ENCODE measurements around the gene SLIT1.

SLIT1 gene

DNA sequence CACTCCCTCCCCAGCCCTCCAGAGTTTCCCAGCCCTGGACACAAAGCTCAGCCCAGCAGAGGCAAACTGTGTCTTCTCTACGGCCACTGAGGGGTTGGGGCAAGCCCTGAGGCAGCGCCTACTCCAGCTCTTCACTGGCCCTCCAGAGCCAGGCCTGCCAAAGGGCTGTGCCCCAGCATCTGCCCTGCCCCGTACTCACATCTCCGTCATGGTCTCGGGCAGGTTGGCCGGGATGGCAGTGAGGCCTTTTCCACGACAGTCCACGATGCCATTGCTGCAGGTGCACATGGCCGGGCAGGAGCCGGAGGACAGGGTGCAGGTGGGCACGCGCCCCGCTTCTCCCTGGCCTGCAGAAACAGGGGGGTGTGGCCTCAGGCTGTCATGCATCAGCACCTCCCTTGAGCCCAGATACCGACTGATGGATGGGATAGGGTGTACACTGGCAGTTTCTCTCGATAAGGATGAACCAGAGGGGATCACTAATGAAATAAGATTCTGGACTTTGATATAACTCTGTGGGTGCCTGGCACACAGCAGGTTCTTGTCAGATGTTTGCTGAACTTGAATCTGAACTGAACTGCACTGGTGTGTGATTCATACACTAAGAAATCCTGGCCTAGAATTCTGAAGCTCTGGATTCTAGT is 125.2 kb downstream of the SLIT1 start:
- no peak for DNase-seq

DNA sequence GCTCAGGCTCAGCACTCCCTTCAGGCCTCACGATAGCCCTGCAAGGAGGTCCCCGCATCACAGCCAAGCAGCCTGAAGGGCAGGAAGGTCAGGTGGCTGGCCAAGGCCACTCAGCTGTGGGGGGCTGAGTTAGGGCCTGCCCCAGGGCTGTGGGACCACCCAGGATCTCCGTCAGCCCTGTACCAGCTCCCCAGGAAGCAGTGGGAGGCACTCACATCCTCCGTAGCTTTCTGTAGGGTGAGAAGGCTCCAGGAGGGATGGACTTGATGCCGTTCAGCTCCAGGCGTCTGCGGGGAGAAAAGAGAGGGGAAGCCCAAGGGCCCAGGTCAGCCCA is 125.9 kb downstream of the SLIT1 start:
- DNase-seq: no peak

DNA sequence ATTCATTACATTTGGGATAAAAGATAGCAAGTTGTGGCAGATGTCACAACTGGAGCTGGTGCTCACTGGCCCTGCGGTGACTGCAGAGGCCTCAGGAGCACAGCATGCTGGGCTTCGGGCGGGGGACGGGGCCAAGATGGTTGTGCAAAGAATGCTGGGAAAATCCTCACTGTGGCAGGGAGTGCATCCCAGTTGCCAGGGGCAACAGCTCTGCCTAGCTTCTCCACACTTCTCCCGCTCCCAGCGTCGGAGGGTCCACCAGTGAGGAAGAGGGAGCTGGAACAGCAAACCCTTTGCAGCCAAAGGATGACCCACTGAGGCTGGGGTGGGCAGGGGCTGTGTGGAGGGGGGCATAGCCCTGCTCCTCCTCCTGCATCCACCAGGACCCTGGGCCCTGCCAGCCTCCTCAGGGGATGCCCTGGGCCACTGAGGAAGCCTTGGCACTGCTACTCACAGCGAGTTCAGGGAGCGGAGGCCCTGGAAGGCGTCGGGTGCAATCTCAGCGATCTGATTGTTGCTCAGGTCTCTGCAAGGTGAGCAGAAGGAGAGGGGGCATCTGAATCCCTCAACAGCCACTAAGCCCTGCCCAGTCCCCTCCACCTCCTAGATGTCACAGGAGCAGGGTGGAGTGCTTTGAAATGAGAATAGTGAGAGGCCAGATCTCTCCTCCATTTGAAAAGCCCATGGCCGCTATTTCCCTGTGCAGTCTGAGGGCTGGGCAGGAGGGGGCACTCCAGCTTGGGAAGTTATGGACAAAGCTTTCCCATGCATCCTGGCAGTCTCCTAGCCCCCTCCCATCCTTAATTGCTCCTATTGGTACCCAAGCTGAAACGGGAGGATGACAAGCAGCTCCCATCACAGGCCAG is 126.5 kb downstream of the SLIT1 start:
- DNase-seq: no peak

DNA sequence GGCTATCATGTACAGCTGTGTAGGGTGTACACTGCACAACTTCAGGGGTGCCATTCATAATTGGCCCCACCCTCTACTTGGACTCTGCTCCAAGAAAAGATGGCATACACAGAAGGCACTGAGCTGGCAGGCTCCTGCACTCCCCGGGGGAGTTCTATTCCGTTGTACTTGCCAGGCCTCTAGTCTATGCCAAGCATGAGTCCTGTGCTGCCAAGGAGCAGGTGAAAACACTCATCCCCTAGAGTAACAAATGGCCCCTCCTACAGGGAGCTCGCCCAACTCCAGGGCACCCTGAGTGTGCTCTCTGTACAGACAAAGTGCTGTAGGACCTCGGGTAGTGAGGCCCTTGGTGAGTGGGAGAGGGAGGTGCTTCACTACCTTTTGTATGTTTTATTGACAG is 127.2 kb downstream of the SLIT1 start:
- DNase-seq: no peak

DNA sequence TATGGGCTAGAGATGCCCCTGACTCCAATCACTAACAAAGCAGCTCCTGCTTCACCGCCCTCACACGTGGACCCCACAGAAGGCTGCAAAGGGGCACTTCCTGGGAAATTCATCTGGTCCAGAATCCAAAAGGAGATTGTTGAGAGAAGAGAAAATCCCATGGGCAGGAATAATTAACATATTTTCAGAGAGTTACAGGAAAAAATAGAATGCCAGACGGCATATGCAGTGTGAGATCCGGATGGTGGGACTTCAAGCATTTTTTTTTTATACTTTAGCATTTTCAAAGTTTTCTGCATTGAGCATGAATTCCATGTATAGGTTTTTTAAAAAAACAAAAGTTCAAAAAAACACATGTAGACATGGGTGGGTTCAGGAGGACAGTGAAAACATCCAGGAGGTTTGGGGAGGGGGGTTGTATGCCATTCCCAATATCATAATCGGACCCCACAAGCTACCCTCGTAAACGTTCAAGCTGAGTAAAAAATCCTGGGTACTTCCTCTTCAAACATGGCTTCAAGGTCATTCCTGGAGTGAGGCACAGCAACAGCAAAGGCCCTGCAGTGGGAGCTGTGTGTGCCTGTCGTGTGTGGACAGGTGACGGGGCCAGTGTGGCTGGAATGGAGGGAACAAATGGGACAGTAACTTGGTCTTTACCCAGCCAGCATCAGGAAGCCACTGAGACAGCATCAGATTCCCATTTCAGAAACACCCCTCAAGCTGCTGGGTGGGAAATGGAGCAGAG is 128.1 kb downstream of the SLIT1 start:
- DNase-seq: no peak

DNA sequence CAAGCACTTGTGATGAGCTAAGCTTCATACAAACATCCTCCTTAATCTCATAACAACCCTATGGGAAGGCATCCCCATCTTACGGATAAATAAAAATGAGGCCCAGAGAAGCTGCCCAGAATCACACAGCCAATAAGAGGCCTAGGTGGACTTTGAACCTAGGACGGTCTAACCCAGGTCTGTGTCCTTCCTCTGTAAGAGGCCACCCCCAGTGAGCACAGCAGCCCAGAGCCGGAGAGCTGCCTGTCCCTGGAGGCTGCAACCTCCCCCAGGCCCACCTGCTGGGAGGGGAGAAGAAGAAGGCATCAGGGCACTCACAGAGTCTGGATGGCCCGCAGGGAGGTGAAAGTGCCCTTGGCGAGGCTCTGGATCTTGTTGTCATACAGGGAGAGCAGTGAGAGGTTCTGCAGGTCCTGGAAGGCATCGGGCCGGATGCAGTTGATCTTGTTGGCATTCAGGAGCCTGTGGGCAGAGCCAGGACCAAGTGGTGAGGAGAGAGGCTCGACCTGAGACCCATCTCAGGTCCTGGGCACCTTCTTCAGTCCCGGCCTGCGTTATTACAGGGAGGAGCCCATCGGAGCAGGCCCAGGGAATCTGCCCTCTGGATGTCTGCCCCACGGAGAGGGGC is 129.6 kb downstream of the SLIT1 start:
- no peak for DNase-seq

DNA sequence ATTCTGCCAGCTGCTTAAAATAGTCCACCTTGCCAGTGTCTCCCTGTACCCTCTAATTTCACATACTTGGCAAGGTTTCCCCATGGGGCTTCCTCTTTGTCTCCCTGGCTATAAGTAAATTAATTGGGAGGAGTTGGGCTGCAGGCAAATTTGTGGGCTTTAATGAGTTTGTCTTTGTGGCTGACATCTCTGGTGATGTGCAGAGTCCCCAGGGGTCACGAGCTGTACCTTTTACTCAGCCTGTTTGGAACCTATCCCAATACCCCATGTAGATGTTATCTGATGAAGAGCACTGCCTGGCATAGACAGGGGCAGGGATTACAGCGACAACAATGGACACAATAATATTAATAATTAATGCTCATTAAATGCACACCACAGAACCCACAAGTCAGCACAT is 132.5 kb downstream of the SLIT1 start:
- DNase-seq: peak; percentile 60

DNA sequence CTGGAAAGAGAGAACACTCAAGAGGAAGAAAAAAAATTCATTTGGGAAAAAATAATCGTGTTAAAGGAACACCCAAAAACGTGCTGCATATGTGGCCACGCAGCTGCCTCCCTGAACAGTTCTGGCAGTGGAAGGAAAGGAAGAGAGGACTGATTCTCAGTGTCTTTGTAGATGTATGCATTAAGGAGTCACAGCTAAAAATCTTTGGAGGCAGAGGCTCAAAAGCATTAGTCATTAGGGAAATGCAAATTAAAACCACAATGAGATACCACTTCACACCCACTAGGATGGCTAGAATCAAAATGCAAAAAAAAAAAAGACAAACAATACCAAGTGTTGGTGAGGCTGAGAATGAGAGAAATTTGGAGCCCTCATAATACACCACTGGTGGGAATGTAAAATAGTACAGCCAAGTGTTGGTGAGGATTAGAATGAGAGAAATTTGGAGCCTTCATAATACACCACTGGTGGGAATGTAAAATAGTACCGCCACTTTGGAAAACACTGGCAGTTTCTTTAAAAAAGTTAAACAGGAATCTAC is 134.7 kb downstream of the SLIT1 start:
- no peak for DNase-seq

DNA sequence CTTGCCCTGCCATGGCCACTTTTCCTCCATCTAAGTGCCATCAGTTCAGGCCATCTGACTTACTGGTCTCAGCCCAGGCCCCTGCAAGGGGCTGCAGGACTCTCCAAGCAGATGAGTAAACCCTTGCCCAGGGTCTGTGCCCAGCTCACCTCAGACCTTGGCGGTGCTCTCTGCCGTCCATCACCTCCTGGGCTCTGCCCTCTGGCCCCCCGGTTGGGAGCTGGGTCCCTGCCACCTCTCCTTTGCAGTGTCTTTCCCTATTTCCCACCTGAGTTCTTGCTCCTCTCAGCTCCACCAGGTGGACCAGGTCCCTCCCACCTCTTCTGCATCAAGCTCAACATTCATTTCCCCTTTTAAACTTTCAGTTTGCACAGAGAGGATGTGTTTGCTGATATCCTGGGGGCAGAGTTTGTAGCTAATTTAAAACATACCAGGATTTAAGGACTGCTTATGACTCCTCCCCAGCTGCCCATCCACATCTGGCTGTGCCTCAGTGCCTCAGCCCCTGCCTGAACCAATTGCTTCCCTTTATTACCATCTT is 135.5 kb downstream of the SLIT1 start:
- DNase-seq: no peak

DNA sequence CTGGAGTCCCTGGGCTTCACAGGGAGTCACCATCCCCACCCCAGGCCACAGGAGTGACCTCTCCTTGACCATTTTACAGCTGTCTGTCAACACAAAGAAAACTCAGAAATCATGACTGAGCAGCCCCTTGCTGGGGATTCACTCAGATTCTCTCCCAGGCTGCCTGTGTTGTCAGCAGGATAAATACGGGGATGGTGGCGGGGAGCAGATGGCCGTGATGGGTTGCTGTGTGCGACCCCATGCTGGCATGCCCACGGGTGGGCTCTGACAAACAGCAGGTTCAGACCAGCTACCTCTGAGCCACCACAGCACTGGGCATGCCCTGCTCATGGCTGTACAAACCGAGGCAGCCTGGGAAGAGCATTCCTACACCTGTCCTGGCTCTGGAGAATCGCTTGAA is 136.1 kb downstream of the SLIT1 start:
- no peak for DNase-seq

DNA sequence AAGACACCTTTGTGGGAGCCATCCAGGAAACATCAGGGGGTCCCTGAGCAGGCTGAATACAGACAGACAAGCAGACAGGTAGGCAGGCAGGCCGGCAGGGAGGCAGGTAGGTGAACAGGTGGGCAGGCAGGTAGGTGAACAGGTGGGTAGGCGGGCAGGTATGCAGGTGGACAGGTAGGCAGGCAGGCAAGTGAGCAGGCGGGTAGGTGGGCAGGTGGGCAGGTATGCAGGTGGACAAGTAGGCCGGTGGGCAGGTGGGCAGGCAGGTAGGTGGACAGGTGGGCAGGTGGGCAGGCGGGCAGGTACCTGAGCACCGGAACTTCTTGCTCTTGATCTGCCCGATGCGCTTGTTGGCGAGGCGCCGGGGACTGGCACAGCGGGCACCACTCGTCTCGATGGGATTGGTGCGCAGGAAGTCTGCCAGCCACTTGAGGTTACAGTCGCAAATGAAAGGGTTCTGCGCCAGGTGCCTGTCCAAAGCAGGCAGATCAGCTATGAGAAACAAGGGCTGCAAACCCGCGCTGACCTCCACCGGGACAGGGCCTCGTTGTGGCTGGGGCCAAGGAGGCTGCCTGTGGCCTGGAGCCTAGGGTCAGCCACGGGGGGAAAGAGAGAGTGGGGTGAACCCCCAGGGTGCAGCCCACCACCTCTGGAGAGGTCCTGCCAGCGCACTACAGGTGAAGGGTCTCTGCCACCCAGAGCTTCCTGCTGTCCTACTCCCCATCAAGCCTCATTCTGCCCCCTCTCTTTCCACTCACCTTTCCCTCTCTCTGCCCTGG is 136.9 kb downstream of the SLIT1 start:
- DNase-seq: peak; percentile 72

DNA sequence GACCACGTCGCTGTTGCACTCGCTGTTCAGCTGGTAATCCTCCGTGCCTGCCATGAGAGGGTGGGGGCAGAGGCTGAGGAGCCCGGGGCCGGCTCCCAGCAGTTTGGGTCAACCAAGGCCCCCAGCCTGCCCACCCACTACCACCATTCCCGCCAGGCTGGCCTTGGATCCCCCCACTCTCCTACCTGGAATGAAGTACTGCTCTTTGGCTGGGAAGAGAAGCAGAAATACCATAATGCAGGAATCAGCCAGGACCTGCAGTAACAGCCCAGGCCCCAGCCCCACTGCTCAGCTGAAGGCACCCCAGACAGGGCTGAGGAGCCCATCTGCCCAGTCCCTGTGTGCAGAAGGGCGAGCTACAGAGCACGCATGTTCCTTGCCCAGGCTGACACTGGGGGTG is 138.0 kb downstream of the SLIT1 start:
- DNase-seq: no peak

DNA sequence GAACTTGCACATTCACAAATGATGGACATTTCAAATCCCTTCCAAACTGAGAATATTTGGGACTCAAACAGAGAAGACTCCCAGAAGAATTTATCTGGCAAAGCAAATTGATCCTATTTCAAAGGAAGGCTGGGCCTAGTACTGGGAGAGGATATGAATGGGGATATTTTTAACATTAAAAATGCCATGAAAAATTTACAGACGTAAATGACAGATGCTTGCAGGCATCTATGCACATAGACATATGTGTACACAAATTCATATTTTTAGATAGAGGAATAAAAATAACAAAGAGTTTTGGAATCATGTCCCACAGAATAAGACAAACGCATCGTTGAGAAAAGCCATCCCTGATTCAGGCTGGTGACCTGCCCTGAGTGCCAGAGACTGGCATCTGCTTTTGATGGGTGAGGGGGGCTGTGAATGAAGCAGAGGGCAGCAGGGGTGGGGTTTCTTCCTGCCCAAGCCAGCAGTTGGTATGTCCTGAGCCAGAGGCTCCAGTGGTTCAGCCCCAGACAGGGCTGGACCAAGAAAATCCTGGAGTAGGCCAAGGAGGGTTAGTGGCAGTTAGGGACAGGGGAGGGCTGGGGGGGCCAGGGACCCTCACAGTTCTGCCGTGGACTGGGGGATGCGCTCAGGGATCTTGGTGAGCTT is 138.5 kb downstream of the SLIT1 start:
- no peak for DNase-seq

DNA sequence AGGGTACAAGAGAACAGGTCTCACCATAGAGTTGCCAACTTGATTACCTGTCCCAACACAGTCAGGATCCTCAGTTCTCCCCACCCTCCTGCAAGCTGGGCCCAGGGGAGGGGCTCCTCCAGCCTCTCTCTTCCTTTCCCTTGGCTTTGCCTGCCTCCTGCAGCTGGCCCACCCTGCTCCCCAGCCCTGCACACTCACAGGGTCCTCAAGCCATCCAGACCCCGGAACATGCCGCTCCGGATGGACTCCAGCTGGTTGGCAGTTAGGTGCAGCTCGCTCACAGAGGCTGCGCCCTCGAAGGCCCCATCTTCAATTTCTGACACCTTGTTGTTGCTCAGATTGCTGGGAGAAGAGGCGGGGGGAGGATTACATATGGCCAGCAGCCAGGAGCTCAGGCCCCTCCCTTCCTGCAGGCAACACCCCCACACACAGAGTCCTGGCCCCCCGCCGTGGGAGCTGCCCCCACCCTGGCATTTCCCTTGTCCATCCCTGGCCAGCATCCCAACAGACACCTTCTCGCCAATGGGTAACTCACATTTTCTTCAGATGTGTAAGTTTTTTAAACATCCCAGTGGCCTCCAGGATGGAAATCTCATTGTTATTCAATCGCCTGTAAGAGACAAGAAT is 139.2 kb downstream of the SLIT1 start:
- DNase-seq: no peak

DNA sequence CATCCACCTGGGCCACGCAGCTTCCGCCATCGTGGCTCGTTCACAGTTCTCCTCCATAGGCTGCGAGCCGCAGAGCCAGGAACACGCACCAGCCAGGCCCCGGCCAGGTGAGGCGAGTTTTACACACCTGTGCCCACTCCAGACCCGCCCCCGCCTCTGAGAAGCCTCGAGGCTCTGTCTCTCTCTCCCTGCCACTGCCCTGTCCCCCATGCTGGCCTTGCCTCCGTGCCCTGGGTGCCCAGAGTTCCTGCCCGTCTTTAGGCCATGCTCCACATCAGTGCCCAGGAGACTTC is 142.2 kb downstream of the SLIT1 start:
- DNase-seq: no peak

DNA sequence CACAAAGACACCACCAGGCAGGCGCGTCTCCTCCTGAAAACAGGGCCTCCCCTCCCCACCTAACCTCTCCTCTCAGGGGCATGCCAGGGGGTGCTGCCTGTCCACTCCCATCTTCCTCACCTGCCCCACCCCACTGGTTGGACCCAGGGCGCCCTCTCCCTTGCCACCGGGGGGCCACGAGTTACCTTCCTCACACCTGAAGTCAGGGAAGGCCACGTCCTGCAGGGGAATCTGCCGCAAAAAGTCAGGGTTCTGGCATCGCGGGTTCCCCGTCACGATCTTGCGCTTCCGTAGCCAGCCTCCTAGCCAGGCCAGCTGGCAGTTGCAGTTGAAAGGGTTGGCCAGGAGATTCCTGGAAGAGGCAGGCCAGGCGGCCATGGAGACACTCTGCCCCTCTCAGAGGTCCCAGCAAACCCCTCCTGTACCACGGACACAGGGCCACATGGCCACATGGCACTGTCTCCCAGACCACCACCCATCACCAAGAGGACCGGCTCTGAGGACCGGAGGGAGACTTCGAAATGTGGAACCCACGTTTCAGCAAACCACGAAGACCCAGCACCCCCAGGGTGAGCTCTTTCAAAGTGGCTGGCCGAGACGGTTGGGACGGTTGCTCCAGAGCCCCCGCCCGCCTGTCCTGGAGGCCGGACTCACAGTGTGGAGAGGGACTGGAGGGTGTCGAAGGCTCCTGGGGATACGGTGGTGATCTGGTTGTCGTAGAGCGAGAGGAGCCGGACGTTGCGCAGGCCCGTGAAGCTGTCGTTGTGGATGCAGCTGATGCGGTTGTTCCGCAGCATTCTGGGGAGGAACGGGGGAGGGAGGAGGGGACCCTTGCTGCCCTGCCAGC is 142.8 kb downstream of the SLIT1 start:
- no peak for DNase-seq

DNA sequence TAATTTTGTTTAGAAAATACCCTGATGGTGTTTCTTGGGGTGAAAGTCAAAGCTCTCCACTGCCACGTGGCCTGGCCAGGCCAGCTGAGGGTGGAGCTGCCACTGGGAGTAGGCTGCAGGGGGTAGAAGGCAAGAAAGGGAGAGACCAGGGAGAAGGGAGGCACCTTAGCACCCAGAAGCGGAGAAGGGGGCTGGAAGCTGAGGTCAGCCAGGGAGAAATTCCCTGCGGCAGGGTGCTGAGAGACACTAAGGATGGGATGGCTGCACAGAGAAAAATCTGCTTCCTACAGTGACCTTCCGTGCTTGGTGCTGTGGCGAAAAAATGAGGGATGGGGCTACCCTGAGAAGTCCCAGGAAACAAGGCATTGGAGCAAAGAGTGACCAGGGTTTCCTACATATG is 143.7 kb downstream of the SLIT1 start:
- DNase-seq: no peak

DNA sequence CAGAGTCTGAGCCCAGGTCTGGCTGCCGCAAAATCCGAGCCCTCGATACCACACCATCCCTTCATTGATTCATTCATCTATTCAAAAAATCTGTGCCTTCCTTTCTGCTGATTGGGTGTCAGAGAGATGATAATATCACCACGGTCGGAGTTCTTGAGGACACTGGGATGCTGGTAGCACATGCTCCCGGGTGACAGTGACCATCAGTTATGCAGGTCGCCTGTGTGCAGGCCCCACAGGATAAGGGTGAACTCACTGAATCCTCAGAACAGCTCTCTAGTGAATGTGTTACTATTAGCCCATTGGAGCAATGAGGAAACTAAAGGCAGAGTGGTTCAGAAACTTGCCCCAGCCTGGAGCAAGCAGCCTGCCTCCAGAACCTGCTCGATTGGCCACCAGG is 145.1 kb downstream of the SLIT1 start:
- DNase-seq: no peak

DNA sequence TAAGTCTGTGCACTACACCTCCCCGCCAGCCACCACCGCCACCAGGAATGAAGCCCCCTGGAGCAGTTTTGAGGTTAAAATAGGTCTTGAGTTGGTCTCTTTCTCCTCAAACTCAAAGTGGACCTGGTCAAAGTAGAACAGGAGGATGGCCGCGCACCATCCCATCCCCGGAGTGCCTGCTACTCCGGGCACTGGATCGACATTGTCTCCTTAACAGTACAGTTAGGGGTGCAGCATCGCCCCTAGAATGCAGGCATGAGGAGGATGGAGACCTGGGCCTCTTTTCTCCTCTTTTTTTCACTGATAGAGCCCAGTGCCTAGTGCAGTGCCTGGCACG is 145.5 kb downstream of the SLIT1 start:
- no peak for DNase-seq

DNA sequence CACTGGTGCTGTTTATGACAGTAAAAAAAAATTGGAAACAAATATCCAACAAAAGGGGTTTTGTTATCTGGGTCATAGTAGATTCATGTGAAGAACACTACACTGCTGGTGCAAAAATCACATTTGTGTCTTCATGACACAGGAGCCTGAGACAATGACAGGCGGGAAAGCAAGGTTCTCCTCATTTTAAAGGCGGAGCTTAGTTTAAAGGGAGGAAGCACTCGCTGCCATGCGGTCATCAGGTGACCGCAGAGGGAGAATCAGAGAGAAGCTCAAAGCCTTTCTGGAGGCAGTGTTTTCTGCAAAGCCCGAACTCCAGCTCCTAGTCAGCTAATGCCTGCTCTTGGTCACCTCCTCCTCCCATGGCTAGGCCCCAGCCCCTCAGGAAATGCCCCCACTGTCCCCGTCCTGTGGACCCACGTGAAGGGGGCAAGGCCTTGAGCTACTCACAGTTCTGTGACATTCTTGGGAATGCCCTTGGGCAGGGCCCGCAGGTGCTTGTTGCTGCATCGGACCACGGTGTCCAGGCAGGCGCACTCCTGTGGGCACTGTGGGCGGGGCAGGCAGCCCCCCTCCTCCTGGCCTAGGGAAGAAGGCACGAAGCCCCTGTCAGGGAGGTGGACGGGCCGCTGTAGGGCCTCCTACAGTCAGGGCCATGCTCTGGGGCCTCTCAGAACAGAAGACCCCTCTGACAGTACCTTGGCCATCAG is 146.1 kb downstream of the SLIT1 start:
- no peak for DNase-seq
